Body of pancreas (tissue), 4 donors: ENCODE results near the gene COA7.

Experiments used
- POLR2A ChIP-seq, 3 donors: fragments of 450-650 bp; IDR thresholded peaks; one replicate each; pipeline ENCODE4 v1.6.1; 2016; ENCODE audit warnings: antibody characterized with exemption in 3 of 3, mild to moderate bottlenecking in 2 of 3
- TF ChIP-seq, protein P1 (sequence below), 7 experiments: fragments of 450-650 bp in 4 of 7; fragments of 200-600 bp in 3 of 7; sonication (generic) in 3 of 7; IDR thresholded peaks; one replicate each; pipeline ENCODE4 v1.5.1; 2016 to 2019; ENCODE audit warnings: antibody characterized with exemption in 7 of 7

DNA sequence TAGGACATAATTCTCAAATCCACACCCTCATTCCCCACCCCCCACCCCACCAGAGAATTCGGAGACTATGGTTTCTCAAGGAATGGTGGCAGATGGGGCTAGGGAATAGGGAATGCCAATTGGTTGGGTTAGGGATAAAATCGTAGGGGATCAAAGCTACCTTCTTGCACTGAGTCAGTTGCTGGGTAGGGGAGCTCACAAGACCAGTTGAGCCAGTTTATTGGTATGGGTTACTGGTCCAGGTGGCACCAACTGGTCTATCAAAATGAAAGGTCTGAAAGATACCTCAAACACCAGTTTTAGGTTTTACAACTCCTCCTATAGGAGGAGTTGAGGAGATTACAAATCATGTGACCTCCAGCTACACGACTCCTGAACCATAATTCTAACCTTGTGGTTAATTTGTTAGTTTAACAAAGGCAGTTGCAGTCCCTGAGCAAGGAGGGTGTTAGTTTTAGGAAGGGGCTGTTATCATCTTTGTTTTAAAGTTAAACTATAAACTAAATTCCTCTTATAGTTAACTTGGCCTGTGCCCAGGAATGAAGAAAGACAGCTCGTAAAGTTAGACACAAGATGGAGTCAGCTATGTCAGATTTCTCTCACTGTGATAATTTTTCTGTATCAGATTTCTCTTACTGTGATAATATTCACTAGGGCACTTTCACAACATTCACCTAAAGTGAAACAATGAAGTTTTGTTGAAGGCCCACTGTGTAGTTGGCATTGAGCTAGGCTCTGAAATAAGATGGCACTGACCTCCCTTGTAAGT is 62.6 kb downstream of the COA7 start:
- TF ChIP-seq, protein P1, sequence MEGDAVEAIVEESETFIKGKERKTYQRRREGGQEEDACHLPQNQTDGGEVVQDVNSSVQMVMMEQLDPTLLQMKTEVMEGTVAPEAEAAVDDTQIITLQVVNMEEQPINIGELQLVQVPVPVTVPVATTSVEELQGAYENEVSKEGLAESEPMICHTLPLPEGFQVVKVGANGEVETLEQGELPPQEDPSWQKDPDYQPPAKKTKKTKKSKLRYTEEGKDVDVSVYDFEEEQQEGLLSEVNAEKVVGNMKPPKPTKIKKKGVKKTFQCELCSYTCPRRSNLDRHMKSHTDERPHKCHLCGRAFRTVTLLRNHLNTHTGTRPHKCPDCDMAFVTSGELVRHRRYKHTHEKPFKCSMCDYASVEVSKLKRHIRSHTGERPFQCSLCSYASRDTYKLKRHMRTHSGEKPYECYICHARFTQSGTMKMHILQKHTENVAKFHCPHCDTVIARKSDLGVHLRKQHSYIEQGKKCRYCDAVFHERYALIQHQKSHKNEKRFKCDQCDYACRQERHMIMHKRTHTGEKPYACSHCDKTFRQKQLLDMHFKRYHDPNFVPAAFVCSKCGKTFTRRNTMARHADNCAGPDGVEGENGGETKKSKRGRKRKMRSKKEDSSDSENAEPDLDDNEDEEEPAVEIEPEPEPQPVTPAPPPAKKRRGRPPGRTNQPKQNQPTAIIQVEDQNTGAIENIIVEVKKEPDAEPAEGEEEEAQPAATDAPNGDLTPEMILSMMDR (IDR thresholded peaks at IDR 0.05), result no peak
- TF ChIP-seq POLR2A (IDR thresholded peaks at IDR 0.05), result no peak
